H1 (cell line): ENCODE data around the gene SIGLEC10. TPM values are rescaled to one million over a fixed set of nuclear protein-coding genes. Genes with fewer than 3 reads are reported as not detected.

ENCODE experiments used
- ASH2L ChIP-seq: fragments of 200-600, 300-600 bp; sonication (generic); IDR thresholded peaks from one replicate; pipeline ENCODE4 v1.7.1; 2017; ENCODE audit warnings: low read length
- ATF2 ChIP-seq: IDR thresholded peaks from 2 replicates; pipeline ENCODE4 v1.6.1; 2012; ENCODE audit warnings: low read length, inconsistent platforms
- EP300 ChIP-seq, 2 experiments: IDR thresholded peaks; 1 replicate in 1 of 2; 2 replicates in 1 of 2; pipeline ENCODE4 v1.6.1; 2011 to 2012; ENCODE audit warnings: low read depth in 2 of 2, low read length in 2 of 2, mild to moderate bottlenecking in 2 of 2, borderline replicate concordance in 1 of 2, inconsistent platforms in 1 of 2, moderate library complexity in 1 of 2
- polyA plus RNA-seq, 7 experiments: library from polyadenylated mRNA; depleted of rRNA in 3 of 7; stranded (reverse) in 5 of 7; unstranded in 2 of 7; fragments of >200 nt in 5 of 7; fragments of 200-250 nt in 2 of 7; gene quantifications; 1 replicate in 5 of 7; 2 replicates in 1 of 7; 4 replicates in 1 of 7; pipeline versions ENCODE4 v1.2.1 to v1.2.3, GENCODE V29; 2011 to 2013; ENCODE audit warnings: missing spikeins in 2 of 7, mixed read lengths in 2 of 7
- total RNA-seq: library from RNA; stranded (reverse); fragmentation: NEBNext Ultra II Directional; extraction: Animal tissue kit (Norgen Biotek cat#: 25700); gene quantifications from 2 replicates; pipeline ENCODE4 v1.2.1, GENCODE V29; 2021

Gene SIGLEC10
- total and polyA plus RNA-seq, 2 of the 8 experiments (the other 6 are each of a cell fraction or from before 2014, with no cell fraction given): 0.06 TPM; not detected in 1

- TF ChIP-seq ASH2L (no peak), ATF2 (no peak), EP300 (IDR thresholded peaks at IDR 0.05; ENCODE audit: borderline replicate concordance in 1 of 2, low read depth in 2 of 2, low read length in 2 of 2) (no peak)
These were observed 40.0 kb upstream of the SIGLEC10 start (continued) for GRCh38 chr19:51457351-51458013.
